Measurements from ENCODE around the gene TATDN2. TPM values are rescaled to one million over a fixed set of nuclear protein-coding genes. Genes with fewer than 3 reads are reported as not detected.

Gene TATDN2
- total RNA-seq, 4 donors from 2014 or later = 22.1 to 33.7 (median 26.3) TPM

- H3K36me3 ChIP-seq = peaks cover 6% of the 10 kb centered on the region
- peak in 1 of 2 donors; percentile 57 for DNase-seq (ENCODE audit: low spot score in 2 of 2)
- WGBS = 82% methylated on average over 11 of the region's 12 CpGs
Observed at GRCh38 chr3:10287936-10288574, 39.8 kb downstream of the TATDN2 start.

DNA sequence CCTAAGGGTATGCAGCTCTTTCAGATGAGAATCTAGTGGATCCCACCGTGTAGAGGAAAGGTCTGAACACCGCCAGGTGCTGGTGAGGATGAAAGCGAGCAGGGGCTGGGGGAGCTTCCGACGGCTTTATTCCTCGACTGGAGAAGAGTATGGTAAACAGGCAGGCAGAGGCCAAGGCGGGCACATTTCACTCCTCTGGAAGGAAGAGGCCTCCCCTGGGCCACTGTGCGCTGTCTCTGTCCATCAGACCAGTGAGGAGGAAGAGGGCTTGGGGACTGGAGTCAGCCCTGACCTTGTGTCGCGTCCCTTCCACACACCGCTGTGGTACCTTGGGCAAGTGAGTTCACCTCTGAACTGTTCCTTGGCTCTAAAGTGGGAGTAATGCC is 40.3 kb downstream of the TATDN2 start:
- TF ChIP-seq POLR2A (IDR thresholded peaks at IDR 0.05) (no peak), EP300 (IDR thresholded peaks at IDR 0.05) (no peak), POLR2AphosphoS5 (IDR thresholded peaks at IDR 0.05) (no peak)
- TF ChIP-seq, protein P1, sequence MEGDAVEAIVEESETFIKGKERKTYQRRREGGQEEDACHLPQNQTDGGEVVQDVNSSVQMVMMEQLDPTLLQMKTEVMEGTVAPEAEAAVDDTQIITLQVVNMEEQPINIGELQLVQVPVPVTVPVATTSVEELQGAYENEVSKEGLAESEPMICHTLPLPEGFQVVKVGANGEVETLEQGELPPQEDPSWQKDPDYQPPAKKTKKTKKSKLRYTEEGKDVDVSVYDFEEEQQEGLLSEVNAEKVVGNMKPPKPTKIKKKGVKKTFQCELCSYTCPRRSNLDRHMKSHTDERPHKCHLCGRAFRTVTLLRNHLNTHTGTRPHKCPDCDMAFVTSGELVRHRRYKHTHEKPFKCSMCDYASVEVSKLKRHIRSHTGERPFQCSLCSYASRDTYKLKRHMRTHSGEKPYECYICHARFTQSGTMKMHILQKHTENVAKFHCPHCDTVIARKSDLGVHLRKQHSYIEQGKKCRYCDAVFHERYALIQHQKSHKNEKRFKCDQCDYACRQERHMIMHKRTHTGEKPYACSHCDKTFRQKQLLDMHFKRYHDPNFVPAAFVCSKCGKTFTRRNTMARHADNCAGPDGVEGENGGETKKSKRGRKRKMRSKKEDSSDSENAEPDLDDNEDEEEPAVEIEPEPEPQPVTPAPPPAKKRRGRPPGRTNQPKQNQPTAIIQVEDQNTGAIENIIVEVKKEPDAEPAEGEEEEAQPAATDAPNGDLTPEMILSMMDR (IDR thresholded peaks at IDR 0.05) = no peak
- 93% methylated on average over 11 of the region's 11 CpGs for WGBS
- H3K27me3 ChIP-seq = no peaks in the 10 kb centered on the region
- no peaks in the 10 kb centered on the region for H3K9me3 ChIP-seq
- DNase-seq (ENCODE audit: low spot score in 2 of 2) = no peak
- H3K4me3 ChIP-seq = no peak overlapping the region
- H3K36me3 ChIP-seq = peaks cover 6% of the 10 kb centered on the region
- H3K4me1 ChIP-seq = peaks cover 37% of the 10 kb centered on the region
- no peak overlapping the region for H3K27ac ChIP-seq

More at GRCh38 chr3:10287936-10288574, 39.8 kb downstream of the TATDN2 start:
- no peak for TF ChIP-seq POLR2AphosphoS5 (IDR thresholded peaks at IDR 0.05)
- no peak for TF ChIP-seq POLR2A (IDR thresholded peaks at IDR 0.05)
- TF ChIP-seq, protein P1 (IDR thresholded peaks at IDR 0.05) = no peak
- no peak for TF ChIP-seq EP300 (IDR thresholded peaks at IDR 0.05)
- H3K4me3 ChIP-seq = no peak overlapping the region
- peaks cover 43% of the 10 kb centered on the region for H3K4me1 ChIP-seq
- H3K27ac ChIP-seq = no peak overlapping the region
- no peaks in the 10 kb centered on the region for H3K27me3 ChIP-seq
- H3K9me3 ChIP-seq = no peaks in the 10 kb centered on the region

GRCh38 chr3:10289077-10289476 is 40.8 kb downstream of the TATDN2 start:
- peaks cover 32% of the 10 kb centered on the region for H3K4me1 ChIP-seq
- H3K27me3 ChIP-seq = no peaks in the 10 kb centered on the region
- TF ChIP-seq, protein P1 (IDR thresholded peaks at IDR 0.05) = no peak
- TF ChIP-seq EP300 (IDR thresholded peaks at IDR 0.05) (no peak), POLR2AphosphoS5 (IDR thresholded peaks at IDR 0.05) (no peak), POLR2A (IDR thresholded peaks at IDR 0.05) (no peak)
- 76% methylated on average over 9 of the region's 9 CpGs for WGBS
- peaks cover 6% of the 10 kb centered on the region for H3K36me3 ChIP-seq
- DNase-seq (ENCODE audit: low spot score in 2 of 2) = no peak
- H3K27ac ChIP-seq = no peak overlapping the region
- H3K4me3 ChIP-seq = no peak overlapping the region
- H3K9me3 ChIP-seq = no peaks in the 10 kb centered on the region

GRCh38 chr3:10289787-10290355 is 41.6 kb downstream of the TATDN2 start:
- WGBS = 94% methylated on average over 8 of the region's 9 CpGs
- no peak overlapping the region for H3K27ac ChIP-seq
- peaks cover 25% of the 10 kb centered on the region for H3K4me1 ChIP-seq
- DNase-seq (ENCODE audit: low spot score in 2 of 2) = no peak
- H3K4me3 ChIP-seq = no peak overlapping the region
- H3K9me3 ChIP-seq = no peaks in the 10 kb centered on the region
- peaks cover 6% of the 10 kb centered on the region for H3K36me3 ChIP-seq
- H3K27me3 ChIP-seq = no peaks in the 10 kb centered on the region
- no peak for TF ChIP-seq EP300 (IDR thresholded peaks at IDR 0.05)
- TF ChIP-seq, protein P1 (IDR thresholded peaks at IDR 0.05) = no peak
- TF ChIP-seq POLR2A (IDR thresholded peaks at IDR 0.05) = no peak
- no peak for TF ChIP-seq POLR2AphosphoS5 (IDR thresholded peaks at IDR 0.05)

GRCh38 chr3:10290481-10291176 is 42.4 kb downstream of the TATDN2 start:
- TF ChIP-seq POLR2A (IDR thresholded peaks at IDR 0.05) = no peak
- H3K9me3 ChIP-seq = no peaks in the 10 kb centered on the region
- H3K4me3 ChIP-seq = no peak overlapping the region
- DNase-seq (ENCODE audit: low spot score in 2 of 2) = no peak
- peaks cover 6% of the 10 kb centered on the region for H3K36me3 ChIP-seq
- peaks cover 18% of the 10 kb centered on the region for H3K4me1 ChIP-seq
- no peaks in the 10 kb centered on the region for H3K27me3 ChIP-seq
- H3K27ac ChIP-seq = no peak overlapping the region
- 87% methylated on average over 18 of the region's 18 CpGs for WGBS
